B cell (primary cell): ENCODE results near the gene ABHD12B. TPM values are rescaled to one million over a fixed set of nuclear protein-coding genes. Genes with fewer than 3 reads are reported as not detected.

Experiments used
- ATAC-seq: fragments of 200-7000 bp; cut with Tn5 transposase; one replicate; pipeline ENCODE4 v1.10.0; 2021; ENCODE audit warnings: low read depth, mild to moderate bottlenecking, moderate number of reproducible peaks, moderate library complexity
- CTCF ChIA-PET: fragments of 350-600 bp; sonication (Branson Sonifier 250); formaldehyde crosslinking; loops from one replicate; lab custom pipeline; 2021; ENCODE audit warnings: antibody characterized with exemption, inconsistent platforms; lab: Charles Lee
- POLR2A ChIA-PET: fragments of 350-600 bp; sonication (Branson Sonifier 250); formaldehyde crosslinking; loops from one replicate; lab custom pipeline; 2021; ENCODE audit warnings: antibody characterized with exemption; lab: Charles Lee
- DNase-seq: peaks from one replicate; pipeline ENCODE4 v3.0.0; 2013
- H2AFZ ChIP-seq: 2 replicates; pipeline ENCODE4 v1.6.1; 2012; ENCODE audit warnings: mild to moderate bottlenecking, low read depth, low read length; ENCODE audit not compliant: insufficient read depth, poor library complexity, severe bottlenecking
- H3K27ac ChIP-seq, 2 donors: 1 replicate in 1 of 2; 2 replicates in 1 of 2; pipeline ENCODE4 v1.5.1; 2012 to 2013; ENCODE audit warnings: low read length in 2 of 2, mild to moderate bottlenecking in 2 of 2, moderate library complexity in 1 of 2
- H3K27me3 ChIP-seq, 4 experiments: fragments of 200-600 bp in 1 of 4; sonication (generic) in 1 of 4; replicated peaks in 1 of 4; 1 replicate in 2 of 4; 2 replicates in 2 of 4; pipeline versions ENCODE4 v1.6.1 to v1.7.0; 2013 to 2016; ENCODE audit warnings: low read length in 3 of 4, mild to moderate bottlenecking in 2 of 4, mixed read lengths in 1 of 4, moderate library complexity in 1 of 4; ENCODE audit not compliant: insufficient read depth in 4 of 4, control insufficient read depth in 3 of 4; ENCODE audit errors: control extremely low read depth in 1 of 4
- H3K36me3 ChIP-seq, 2 experiments: replicated peaks in 1 of 2; 1 replicate in 1 of 2; 2 replicates in 1 of 2; pipeline versions ENCODE4 v1.6.1 to v1.7.1; 2013; ENCODE audit warnings: low read length in 1 of 2; ENCODE audit not compliant: insufficient read depth in 2 of 2, control insufficient read depth in 1 of 2; ENCODE audit errors: control extremely low read depth in 1 of 2, extremely low read depth in 1 of 2
- H3K4me1 ChIP-seq, 2 donors: fragments of 200-600 bp in 1 of 2; sonication (generic) in 1 of 2; 1 replicate in 1 of 2; 2 replicates in 1 of 2; pipeline versions ENCODE4 v1.5.1 to v1.6.1; 2013 to 2017; ENCODE audit warnings: low read length in 2 of 2; ENCODE audit not compliant: control insufficient read depth in 2 of 2, insufficient read depth in 2 of 2
- H3K4me2 ChIP-seq: replicated peaks from 2 replicates; pipeline ENCODE3; 2012; ENCODE audit warnings: mild to moderate bottlenecking, low read depth, low read length; ENCODE audit not compliant: poor library complexity, severe bottlenecking
- H3K4me3 ChIP-seq, 5 experiments: fragments of 200-600 bp in 1 of 5; sonication (generic) in 1 of 5; 1 replicate in 3 of 5; 2 replicates in 2 of 5; pipeline versions ENCODE4 v1.5.1 to v1.7.0; 2011 to 2016; ENCODE audit warnings: low read length in 4 of 5, mild to moderate bottlenecking in 4 of 5, low read depth in 2 of 5, control low read depth in 1 of 5, moderate library complexity in 1 of 5; ENCODE audit not compliant: insufficient read depth in 1 of 5; ENCODE audit errors: control extremely low read depth in 1 of 5, extremely low read depth in 1 of 5
- H3K79me2 ChIP-seq: fragments of 200-600 bp; sonication (generic); one replicate; pipeline ENCODE4 v1.6.0; 2016; ENCODE audit warnings: low read length; ENCODE audit not compliant: control insufficient read depth, insufficient read depth
- H3K9ac ChIP-seq: fragments of 200-600 bp; sonication (generic); 2 replicates; pipeline ENCODE4 v1.6.1; 2017; ENCODE audit warnings: mild to moderate bottlenecking, low read length, moderate library complexity
- H3K9me3 ChIP-seq, 3 donors: one replicate each; pipeline versions ENCODE4 v1.6.1 to v1.7.1; 2013; ENCODE audit warnings: low read length in 2 of 3; ENCODE audit not compliant: control insufficient read depth in 2 of 3, insufficient read depth in 1 of 3; ENCODE audit errors: control extremely low read depth in 1 of 3
- H4K20me1 ChIP-seq: 2 replicates; pipeline ENCODE4 v1.6.0; 2012; ENCODE audit warnings: mild to moderate bottlenecking, low read length; ENCODE audit not compliant: insufficient read depth, control insufficient read depth, poor library complexity, severe bottlenecking
- H3K27ac Mint-ChIP-seq: one replicate; pipeline ENCODE4 v1.8.0; 2021; ENCODE audit warnings: mixed read lengths
- H3K27me3 Mint-ChIP-seq: one replicate; pipeline ENCODE4 v1.8.0; 2021; ENCODE audit warnings: mixed read lengths
- H3K4me1 Mint-ChIP-seq: one replicate; pipeline ENCODE4 v1.8.0; 2021; ENCODE audit warnings: mixed read lengths
- H3K4me3 Mint-ChIP-seq: one replicate; pipeline ENCODE4 v1.8.0; 2021; ENCODE audit warnings: mixed read lengths
- H3K9me3 Mint-ChIP-seq: one replicate; pipeline ENCODE4 v1.8.0; 2022; ENCODE audit warnings: mixed read lengths; ENCODE audit not compliant: insufficient read depth
- CTCF ChIP-seq: fragments of 200-600 bp; IDR thresholded peaks from one replicate; pipeline ENCODE4 v1.8.0; 2022; ENCODE audit warnings: antibody characterized with exemption, mild to moderate bottlenecking
- EZH2 ChIP-seq: IDR thresholded peaks from 2 replicates; pipeline ENCODE4 v1.6.1; 2012; ENCODE audit warnings: borderline replicate concordance, low read depth, mild to moderate bottlenecking, moderate library complexity, low read length; ENCODE audit not compliant: insufficient read depth, poor library complexity, severe bottlenecking
- WGBS: methylation state at CpG from one replicate; pipeline ENCODE4 v1.1.5; 2013; ENCODE audit warnings: missing lambda C conversion rate; ENCODE audit not compliant: insufficient coverage; 5-methylcytosine and 5-hydroxymethylcytosine counted together
- intact Hi-C: fragments of 100-400 bp; cut with micrococcal nuclease; formaldehyde crosslinking; loops from one replicate; pipeline ENCODE4 v1.10.0; 2022
- polyA plus RNA-seq: library from polyadenylated mRNA; depleted of rRNA; stranded (reverse); fragments of >200 nt; gene quantifications from 2 replicates; pipeline ENCODE4 v1.2.3, GENCODE V29; 2012
- total RNA-seq, 2 donors: library from RNA; stranded (reverse); fragments of 120-200 nt in 1 of 2; gene quantifications; 1 replicate in 1 of 2; 2 replicates in 1 of 2; pipeline versions ENCODE4 v1.2.3 to v1.2.4, GENCODE V29; 2013 to 2022

ABHD12B gene
- total and polyA plus RNA-seq, 2 donors (not counting 1 experiment from before 2014, with no cell fraction given): not detected

DNA sequence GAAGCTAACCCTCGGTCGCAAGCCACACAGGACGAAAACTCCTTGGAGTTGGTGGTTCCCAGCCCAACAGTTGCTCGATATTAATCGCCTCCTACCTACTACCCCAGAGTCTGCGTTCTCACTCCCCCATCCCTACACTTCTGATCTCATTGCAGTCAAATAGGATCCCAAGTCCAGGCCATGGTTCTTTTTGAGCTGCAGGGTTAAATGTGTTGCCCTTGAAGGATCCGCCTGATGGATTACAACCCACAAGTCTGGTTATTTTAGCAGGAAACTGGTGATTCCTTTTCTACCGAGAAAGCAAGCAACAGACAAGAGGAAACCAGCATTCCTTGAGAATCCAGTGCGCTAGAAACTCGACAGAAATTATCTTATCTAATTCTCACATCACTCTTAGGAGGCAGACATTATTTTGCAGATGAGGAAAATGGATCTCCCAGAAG lies 40.1 kb upstream of the ABHD12B start:
- peak overlapping the region; percentile 70 to 90 (median 71) for H3K4me3 ChIP-seq
- POLR2A ChIA-PET: interaction anchor here (0.7 to 3.9 kb wide), 5 partner anchors 9 to 39 kb away, joined by 3 to 24 read pairs (median 9); no protein-coding TSS in a partner anchor
- peak overlapping the region; percentile 84 for H2AFZ ChIP-seq
- H3K4me1 ChIP-seq: peaks cover 49 to 55% of the 10 kb centered on the region in 2 donors
- Mint-ChIP-seq H3K27me3 (no peaks in the 10 kb centered on the region), H3K27ac (peak overlapping the region; percentile 99), H3K4me3 (peak overlapping the region; percentile 99), H3K9me3 (no peaks in the 10 kb centered on the region), H3K4me1 (peaks cover 63% of the 10 kb centered on the region)
- H3K36me3 ChIP-seq: peaks cover 4 to 5% of the 10 kb centered on the region in 2 experiments
- intact Hi-C loops: loop anchor here (1.0 to 5.0 kb wide), 4 partner anchors 19 to 164 kb away; partner anchors contain the start of gene SAV1
- CTCF ChIA-PET: interaction anchor here (0.7 to 3.5 kb wide), 8 partner anchors 8 to 54 kb away, joined by 3 to 47 read pairs (median 4); no protein-coding TSS in a partner anchor
- DNase-seq: no peak
- TF ChIP-seq EZH2: no peak
- no peak for TF ChIP-seq CTCF
- H3K4me2 ChIP-seq: peak overlapping the region; percentile 87
- H3K27ac ChIP-seq: peak overlapping the region; percentile 89 to 93
- peaks cover 47% of the 10 kb centered on the region for H3K79me2 ChIP-seq
- no peaks in the 10 kb centered on the region for H3K27me3 ChIP-seq
- H4K20me1 ChIP-seq: no peaks in the 10 kb centered on the region
- WGBS: 0% methylated on average over 7 of the region's 10 CpGs
- no peak for ATAC-seq
- H3K9me3 ChIP-seq: no peaks in the 10 kb centered on the region
- peak overlapping the region; percentile 86 for H3K9ac ChIP-seq

- peak overlapping the region; percentile 71 for H3K27ac Mint-ChIP-seq
- H3K4me2 ChIP-seq: no peak overlapping the region
- H3K4me1 ChIP-seq: peaks cover 44 to 46% of the 10 kb centered on the region in 2 donors
- H4K20me1 ChIP-seq: no peaks in the 10 kb centered on the region
- intact Hi-C loops: loop anchor here (5.0 kb wide), 1 partner anchor 166 kb away; the partner anchor contains the start of gene SAV1
- H3K9ac ChIP-seq: no peak overlapping the region
- peaks cover 58% of the 10 kb centered on the region for H3K4me1 Mint-ChIP-seq
- CTCF ChIA-PET: interaction anchor here (0.6 kb wide), 1 partner anchor 40 kb away, joined by 4 read pairs; no protein-coding TSS in a partner anchor
- 89% methylated on average over 1 of the region's 6 CpGs for WGBS
- no peak overlapping the region for H3K27ac ChIP-seq
- POLR2A ChIA-PET: no interaction called here
- ATAC-seq (no peak), DNase-seq (no peak)
- peak overlapping the region; percentile 68 for H3K4me3 Mint-ChIP-seq
- H3K79me2 ChIP-seq: peaks cover 34% of the 10 kb centered on the region
- H3K27me3 ChIP-seq: no peaks in the 10 kb centered on the region
- H3K36me3 ChIP-seq: no peaks in the 10 kb centered on the region
- H3K4me3 ChIP-seq: no peak overlapping the region
- no peaks in the 10 kb centered on the region for H3K27me3 Mint-ChIP-seq
- no peaks in the 10 kb centered on the region for H3K9me3 Mint-ChIP-seq
- TF ChIP-seq EZH2: no peak
- TF ChIP-seq CTCF: no peak
- no peaks in the 10 kb centered on the region for H3K9me3 ChIP-seq
- no peak overlapping the region for H2AFZ ChIP-seq
Observed at GRCh38 chr14:50832935-50833630, 38.8 kb upstream of the ABHD12B start.
